Measurements from ENCODE around the gene WARS2.
"Not testable (repeated sequence)": the region's sequence is repeated elsewhere in the genome, so short reads cannot be mapped to it uniquely, and the experiment has no call there.

The WARS2 gene

DNA sequence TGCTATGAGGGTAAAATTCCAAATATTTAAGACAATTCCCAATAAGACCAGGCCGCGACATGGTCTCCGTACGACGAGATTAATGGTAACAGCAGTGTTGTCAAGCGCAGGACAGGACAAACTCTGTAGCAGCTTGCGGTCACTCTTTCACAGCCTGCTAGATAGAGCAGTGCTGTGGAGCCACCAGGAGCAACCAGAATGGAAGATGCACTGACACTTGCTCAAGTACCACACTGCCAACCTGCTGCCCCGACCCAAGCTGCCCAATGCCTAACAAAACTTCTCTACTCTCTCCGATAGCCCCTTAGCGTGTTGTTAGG lies 636 bp downstream of the WARS2 start:
- peak in 14 of 51 donors; percentile 30 to 72 (median 52) for DNase-seq

DNA sequence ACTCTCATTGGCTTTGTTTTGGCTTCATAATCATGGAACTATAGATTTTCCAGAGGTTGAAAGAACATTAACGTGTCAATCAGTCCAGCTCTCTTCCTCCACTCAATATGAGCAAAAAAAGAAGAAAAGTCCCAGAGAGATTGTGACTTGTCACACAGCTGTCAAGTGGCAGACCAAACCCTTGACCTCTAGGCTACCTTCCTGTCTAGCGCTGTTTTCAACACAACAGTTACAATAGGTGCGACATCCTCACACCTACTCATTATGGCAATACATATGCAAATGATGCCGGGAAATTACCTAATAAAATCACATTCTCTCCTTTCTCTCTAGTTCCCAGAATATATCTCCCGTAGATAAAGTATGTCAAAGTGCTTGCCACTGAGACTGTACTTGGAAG lies 1.1 kb downstream of the WARS2 start:
- DNase-seq: no peak

DNA sequence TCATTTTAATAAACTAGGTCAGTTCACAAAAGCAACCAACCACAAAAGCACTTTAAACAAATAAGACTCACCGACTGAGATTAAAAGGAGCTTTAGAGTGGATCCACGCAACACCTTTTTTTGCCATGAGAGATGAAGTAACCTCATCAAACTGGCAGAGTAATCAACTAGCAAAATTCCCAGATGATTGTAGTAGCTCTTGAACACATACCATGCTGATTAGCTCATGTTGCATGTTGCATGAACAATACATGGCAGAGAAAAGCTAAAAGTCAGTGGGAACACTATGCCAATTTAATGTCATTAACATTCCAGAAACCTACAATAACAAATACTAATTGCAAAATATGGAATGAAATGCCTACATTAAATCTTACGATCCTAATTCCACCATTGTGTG lies 4.1 kb downstream of the WARS2 start:
- DNase-seq: no peak

DNA sequence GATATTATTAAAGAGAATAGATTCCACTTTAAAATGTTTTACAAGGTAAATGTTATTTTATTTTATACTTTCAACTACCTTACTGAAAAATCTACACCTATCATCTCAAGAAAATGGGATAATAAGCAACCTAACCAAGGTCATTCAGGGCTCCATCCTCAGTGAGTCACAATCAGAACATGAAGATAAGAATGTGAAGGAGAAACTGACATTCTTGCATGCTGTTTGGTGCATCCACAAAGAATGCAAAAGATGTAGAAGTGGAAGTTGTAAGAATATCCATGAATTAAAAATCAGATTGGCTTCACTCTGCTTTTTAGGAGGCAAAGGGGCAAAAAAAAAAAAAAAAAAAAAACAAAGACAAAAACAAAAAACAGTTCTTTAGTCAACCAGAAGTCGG lies 6.5 kb downstream of the WARS2 start:
- DNase-seq: no peak

DNA sequence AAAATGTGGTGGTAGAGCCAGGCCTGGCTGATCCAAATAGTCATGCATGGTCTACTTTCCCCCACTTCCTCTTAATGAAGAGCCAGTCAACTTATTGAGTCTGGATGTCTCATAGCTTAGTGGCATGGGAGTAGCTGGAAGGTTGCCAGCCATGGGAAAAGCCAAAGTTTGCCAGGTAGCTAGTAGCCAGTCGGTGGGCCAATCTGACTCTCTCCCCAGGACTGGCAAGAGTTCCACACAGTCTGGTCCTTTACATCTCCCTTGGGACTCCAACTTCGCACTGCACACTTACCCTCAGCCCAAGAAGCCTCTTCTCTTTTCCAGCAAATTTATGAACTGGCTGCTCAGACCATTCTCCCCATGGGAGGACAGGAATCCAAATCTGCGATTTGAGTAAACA lies 8.3 kb downstream of the WARS2 start:
- DNase-seq: no peak

DNA sequence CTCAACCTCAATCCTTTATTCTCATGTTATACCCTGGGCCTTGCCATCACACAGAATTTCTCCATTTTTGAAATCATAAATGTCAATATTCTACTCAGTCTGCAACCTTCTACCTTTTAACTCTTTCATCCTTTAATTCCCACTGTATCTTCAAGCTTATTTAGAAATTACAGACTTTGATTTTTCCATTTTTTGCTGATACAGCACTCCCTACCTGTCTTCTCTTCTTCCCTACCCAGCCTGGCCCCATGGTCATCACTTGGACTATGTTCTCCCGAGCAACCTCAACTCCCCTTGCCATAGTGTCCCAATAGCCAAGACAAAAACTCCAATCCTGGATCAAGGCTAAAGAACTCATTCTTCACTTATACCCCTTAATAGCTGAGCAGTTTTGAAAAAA lies 14.6 kb downstream of the WARS2 start:
- no peak for DNase-seq

DNA sequence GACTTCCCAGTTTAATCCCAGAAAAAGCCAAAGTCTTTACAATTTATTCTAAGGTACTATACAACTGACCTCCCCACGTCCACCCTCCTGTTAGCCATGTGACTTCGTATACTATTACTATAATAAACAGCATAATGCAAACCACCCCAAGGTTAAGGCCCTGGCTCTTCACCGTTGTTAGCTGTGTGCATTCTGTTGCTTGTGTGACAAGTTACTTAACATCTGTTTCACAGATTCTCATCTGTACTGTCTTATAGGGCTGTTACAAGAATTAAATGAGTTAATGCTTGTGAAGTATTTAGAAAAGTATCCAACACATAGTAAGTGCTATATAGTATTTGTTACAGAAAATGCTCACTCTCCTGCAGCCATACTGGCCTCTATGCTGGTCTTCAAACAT lies 15.7 kb downstream of the WARS2 start:
- DNase-seq: no peak

DNA sequence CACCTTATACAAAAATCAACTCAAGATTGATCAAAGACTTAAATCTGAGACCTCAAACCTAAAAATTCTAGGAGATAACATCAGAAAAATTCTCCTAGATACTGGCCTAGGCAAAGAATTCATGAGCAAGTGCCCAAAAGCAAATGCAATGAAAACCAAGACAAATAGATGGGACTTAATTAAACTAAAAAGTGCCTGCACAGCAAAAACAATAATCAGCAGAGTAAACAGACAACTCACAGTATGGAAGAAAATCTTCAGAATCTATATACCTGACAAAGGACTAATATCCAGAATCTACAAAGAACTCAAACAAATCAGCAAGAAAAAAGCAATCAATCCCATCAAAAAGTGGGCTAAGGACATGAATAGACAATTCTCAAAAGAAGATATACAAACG lies 18.6 kb downstream of the WARS2 start:
- DNase-seq: not testable (repeated sequence)

DNA sequence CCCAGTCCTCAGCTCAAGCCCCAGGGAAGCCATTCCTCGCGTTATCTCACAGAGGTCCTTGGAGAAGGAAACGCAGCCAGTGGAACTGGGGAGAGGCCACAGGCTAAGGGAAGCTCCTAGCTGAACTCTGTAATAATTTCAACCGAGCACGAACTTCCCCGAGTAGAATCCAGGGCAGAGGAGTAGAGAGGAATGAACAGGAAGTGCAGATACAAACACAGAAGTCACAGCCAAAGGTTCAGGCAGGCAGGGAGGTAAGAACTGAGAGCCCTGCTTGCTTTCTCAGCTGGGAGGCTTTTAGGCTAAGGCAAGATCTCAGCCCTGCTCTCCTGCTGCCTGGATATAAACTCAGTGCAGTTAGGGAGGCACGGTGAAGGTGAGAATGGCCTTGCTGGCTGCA lies 23.7 kb downstream of the WARS2 start:
- no peak for DNase-seq

DNA sequence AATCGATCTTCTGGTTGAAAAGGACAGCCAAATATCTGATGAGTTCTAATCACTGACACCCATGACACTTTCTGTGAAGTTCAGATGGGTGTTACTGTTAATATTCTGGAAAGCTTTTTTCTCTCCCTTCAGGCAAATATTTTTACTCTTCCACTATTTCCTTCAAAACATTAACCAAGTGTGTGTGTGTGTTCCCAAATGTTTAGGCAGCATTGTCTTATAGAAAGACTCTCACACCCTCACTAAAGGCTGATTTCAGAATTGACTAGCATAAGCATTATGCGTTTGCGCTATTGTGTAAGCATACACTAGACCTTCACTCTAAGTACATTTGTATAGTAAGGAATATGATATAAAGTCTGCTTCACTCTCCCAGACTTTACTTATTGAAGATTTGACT lies 24.7 kb downstream of the WARS2 start:
- DNase-seq: no peak

DNA sequence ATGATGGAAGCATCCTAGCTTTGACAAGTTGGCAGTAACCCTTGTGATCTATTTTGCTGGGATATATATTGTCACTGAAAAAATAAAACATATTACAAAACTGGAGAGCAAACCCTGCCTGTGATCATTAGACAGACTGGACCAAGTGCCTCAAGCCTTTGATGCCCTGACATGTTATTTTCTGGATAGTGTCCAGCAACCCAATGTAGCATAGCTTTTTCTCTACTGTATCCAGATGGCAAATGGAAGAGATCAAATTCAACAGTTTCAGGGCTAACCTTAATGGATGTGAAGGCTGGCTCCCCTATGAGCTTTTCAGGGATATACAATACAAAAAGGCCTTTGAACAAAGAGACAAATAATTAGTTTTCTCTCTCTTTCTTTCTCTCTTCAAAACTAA lies 25.1 kb downstream of the WARS2 start:
- DNase-seq: no peak

DNA sequence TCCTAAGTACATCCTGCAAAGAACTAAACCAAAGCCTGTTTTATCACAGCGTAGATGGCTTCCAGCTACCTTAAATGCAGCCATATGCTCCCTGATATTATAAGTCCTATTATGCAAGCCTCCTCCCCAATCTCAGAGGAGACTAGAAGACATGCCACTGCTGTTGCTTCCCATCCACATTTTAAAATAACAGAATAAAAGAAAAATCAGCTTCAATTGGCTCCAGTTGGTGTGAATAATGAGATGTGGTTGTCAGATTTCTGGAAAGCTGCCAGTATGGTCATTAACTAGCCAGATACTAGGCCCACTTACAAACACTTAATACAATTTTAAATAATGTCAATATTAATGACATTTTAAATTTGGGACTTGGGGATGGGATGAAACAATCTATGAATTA lies 25.7 kb downstream of the WARS2 start:
- no peak for DNase-seq

DNA sequence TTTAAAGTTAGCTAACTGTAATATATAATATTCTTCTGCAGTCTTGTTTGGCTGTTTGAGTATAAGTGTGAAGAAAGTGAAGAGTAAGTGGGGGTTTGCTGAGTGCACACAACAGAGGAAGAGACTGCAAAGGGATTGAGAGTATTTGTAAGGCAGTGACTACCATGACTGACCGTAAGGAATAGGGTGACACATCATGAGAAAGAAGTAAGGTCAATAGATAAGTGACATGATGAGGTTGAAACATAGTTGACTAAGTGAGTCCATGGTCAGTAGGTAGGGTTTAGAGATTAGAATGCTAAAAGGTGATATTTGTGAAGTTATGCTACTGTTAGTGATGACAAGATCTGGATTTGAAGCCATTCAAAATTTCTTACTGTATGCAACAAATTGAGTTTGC lies 27.7 kb downstream of the WARS2 start:
- no peak for DNase-seq

DNA sequence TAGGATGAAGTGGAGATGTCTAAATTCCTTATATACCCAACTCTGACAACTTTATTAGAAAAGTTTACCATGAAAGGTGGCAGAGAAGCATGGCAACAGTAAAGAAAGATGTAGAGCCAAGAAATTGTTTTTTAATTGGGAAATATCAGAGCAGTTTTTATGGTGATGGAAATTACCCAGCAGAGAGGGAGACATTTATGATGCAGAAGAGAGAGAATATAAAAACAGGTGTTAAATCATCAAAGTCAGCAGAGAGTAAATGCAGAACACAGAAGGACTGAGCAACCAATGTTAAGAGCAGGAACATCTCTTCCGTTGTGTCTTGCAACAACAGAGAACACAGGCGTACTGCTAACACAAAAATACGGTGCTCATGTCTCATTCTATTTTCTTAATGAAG lies 28.2 kb downstream of the WARS2 start:
- no peak for DNase-seq

DNA sequence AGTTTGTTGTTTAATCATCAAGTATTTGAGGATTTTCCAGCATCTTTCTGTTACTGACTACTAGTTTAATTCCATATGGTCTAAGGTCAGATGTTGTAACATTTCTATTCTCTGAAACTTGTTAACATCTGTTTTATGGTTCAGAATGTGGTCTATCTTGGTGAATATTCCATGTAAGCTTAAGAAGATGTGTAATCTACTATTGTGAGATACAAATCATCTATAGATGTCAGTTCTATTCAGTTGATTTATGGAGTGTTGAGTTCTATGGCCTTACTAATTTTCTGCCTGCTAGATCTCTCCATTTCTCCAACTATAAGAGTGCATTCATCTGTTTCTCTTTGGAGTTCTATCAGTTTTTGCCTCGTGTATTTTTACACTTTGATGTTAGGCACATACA lies 31.5 kb downstream of the WARS2 start:
- no peak for DNase-seq

DNA sequence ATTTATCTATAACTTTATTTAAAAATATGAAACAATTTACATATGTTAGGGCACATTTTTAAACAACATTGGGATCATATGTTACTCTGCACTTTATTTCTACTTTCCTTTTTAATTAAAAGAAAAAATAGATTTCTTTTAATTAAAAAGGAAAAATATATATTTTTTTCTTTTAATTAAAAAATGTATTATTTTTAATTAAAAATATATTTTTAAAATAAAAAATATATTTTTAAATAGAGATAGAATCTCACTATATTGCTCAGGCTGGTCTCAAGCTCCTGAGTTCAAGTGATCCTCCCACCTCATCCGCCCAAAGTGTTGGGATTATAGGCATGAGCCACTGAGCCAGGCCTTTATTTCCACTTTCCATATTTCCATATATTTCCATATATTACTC lies 36.7 kb downstream of the WARS2 start:
- no peak for DNase-seq

DNA sequence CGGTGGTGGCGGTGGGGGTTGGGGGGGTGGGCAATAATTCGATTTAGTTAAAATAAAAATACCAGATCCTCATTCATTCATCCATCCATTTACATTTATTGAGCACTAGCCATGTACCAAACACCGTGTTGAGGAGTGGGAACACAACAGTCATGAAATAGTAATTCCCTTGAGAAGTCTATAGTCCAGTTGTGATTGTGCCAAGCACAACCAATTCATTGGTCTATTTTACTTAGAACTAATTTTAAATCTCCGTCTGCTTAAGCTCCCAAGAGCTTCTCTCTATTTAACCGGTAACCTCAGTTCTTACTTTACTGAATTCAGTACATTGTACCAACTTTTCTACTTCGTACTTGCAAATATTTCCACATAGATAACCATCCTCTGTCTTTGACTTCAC lies 38.4 kb downstream of the WARS2 start:
- DNase-seq: no peak

DNA sequence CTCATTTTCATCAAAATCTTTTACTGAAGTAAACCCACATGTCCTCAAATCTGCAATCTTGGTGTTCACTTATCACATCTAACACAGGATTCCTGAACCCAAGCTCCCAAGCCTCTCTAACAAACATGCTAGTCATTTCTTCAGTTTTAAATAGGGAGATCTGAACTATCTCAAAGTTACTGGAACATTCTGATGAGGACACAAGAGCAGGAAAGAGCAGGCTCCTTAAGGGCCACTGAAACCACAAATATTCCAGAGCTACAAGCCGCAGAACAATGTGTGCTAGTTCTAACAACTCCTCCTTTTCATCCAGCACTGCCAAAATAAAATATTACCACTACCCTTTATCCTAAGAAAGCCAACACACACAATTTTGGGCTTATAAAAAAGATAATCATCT lies 38.9 kb downstream of the WARS2 start:
- DNase-seq: no peak

DNA sequence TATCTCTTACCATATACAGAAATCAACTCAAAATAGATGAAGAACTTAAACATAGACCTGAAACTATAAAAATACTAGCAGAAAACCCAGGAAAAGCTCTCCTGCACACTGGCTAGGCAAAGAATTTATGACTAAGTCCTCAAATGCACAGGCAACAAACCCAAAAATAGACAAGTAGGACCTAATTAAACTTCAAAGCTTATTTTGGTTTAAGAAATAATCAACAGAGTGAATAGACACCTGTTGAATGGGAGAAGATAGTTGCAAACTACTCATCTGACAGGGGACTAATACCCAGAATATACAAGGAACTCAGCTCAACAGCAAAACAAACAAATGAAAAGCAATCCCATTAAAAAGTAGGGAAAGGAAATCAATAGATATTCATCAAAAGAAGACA lies 40.7 kb downstream of the WARS2 start:
- DNase-seq: no peak

DNA sequence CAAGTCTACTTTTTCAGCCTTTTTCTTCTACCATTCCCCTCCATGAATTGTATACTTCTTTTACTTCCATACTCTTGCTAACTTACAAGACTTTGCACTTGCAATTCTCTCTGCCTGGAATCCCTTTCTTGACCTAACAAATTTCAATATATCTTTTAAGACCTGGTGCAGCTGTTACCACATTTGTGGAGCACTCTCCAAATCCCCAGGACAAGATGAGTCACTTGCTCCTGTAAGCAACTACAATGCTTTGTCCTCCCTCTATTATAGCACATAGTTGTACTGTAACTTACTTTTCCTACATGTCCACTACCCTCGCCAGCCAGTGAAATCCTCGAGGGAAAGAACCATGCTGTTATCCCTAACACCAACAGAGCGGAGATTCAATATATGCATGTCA lies 43.1 kb downstream of the WARS2 start:
- no peak for DNase-seq

DNA sequence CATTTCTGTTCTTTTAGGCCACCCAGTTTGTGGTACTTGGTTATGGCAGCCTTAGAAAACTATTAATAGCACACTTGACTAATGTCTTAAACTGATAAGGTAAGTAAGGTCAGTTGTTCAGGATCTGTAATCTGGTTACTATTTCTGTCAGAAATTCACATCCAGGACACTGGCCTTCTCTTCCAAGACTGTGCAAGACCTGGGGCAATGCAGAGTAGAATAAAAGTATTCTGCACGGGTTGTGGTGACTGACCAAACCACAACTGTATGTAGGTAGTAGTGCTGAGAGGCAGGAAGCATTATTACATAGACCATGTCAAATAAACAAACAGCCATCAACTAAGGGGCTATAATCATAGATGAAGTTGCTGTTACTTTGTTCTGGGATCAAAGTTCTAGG lies 46.7 kb downstream of the WARS2 start:
- DNase-seq: no peak

DNA sequence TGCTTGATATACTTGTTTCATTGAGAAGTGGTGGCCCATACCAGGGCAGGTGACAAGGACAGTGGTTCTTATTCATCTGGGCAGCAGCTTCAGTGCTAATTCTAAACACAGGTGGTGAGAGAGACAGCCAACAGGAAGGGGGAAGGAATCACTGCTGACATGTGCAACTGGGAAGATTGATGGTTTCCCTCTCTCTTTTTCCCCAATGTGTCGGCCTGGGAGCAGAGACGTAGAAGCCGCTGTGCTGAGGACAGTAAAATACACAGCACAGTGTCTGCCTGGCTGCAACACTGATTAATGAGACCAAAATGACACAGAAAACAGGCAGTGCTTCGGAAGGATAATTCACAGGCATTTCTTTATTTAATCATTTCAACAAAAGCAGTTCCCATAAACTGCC lies 48.8 kb downstream of the WARS2 start:
- peak in 1 of 51 donors; percentile 1 for DNase-seq

DNA sequence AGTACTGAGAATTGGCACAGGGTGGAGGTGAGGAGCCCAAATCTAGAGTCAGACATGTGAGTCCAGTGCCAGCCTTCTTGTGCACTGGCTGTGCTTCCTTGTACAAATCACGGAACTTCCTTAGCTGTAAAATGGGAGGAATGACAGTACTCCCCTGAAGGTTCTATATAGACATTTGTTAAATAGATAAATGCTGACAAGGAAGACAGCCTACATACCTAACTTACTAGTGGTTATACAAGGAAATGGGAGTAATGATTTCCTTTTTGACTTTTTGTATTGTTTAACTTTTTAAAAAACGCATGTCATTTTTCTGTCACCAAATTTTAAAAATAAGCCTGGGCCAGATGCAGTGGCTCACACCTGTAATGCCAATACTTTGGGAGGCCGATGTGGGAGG lies 50.2 kb downstream of the WARS2 start:
- DNase-seq: no peak

DNA sequence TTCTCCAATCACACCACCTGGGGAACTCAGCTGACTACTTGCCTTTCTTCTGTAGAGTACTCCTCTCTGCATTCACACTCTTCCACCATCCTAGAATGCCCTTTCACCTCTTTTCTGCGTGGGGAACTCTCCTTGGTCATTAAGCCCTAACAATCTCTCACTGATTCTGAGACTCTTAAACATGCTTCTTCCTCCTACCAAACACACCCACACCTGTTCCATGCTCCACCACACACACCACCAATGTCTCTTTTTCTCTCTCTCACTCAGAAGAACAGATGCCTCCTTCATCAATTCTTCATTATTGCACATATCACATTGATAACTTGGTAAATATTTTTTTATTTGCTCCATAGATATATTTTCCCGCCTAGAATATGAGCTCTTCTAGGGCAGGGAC lies 53.6 kb downstream of the WARS2 start:
- DNase-seq: no peak

DNA sequence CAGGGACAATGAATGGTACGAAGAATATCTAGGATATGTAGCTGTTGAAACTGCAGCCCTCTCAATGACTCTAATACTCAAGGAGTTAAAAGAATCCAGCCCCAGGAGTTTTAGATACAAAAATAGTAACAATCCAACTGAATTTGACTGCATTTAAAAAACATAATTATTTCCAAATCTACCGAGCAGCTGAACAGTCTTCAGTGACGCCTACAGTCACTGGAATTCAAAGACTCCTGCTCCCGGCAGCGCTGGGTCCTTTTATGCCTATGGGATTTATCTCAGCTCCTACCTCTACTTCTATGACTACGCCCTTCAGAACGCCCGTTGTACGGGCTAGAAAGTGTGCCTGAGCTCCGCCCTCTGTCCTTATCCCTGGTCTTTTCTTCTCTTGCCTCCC lies 55.7 kb downstream of the WARS2 start:
- DNase-seq: peak in 1 of 51 donors; percentile 2
